Heart left ventricle (tissue), 16 donors: ENCODE results near the gene ITPR2. TPM values are rescaled to one million over a fixed set of nuclear protein-coding genes. Genes with fewer than 3 reads are reported as not detected.
"Not testable (repeated sequence)": the region's sequence is repeated elsewhere in the genome, so short reads cannot be mapped to it uniquely, and the experiment has no call there.

Experiments used
- ATAC-seq, 4 donors: fragments of 200-7000 bp; cut with Tn5 transposase; one replicate each; pipeline ENCODE4 v1.9.1; 2020 to 2022; ENCODE audit warnings: moderate library complexity in 4 of 4, mild to moderate bottlenecking in 3 of 4, moderate number of reproducible peaks in 1 of 4
- DNase-seq, 5 donors: peaks; one replicate each; pipeline ENCODE4 v3.0.0-alpha.2; 2020
- H3K27ac ChIP-seq, 12 donors: fragments of 200-600 bp; sonication (generic) in 4 of 12; one replicate each; pipeline versions ENCODE4 v1.5.0 to v1.8.0; 2016 to 2022; ENCODE audit warnings: mild to moderate bottlenecking in 2 of 12
- H3K27me3 ChIP-seq, 9 donors: fragments of 200-600 bp; sonication (generic) in 2 of 9; one replicate each; pipeline versions ENCODE4 v1.5.1 to v1.8.0; 2016 to 2022; ENCODE audit warnings: mild to moderate bottlenecking in 3 of 9
- H3K36me3 ChIP-seq, 9 donors: fragments of 200-600 bp; sonication (generic) in 2 of 9; one replicate each; pipeline versions ENCODE4 v1.5.0 to v1.8.0; 2018 to 2022; ENCODE audit warnings: mild to moderate bottlenecking in 2 of 9
- H3K4me1 ChIP-seq, 12 donors: fragments of 200-600 bp; sonication (generic) in 4 of 12; one replicate each; pipeline versions ENCODE4 v1.5.0 to v1.8.0; 2016 to 2022; ENCODE audit warnings: mild to moderate bottlenecking in 3 of 12
- H3K4me3 ChIP-seq, 12 donors: fragments of 200-600 bp; sonication (generic) in 4 of 12; one replicate each; pipeline versions ENCODE4 v1.5.0 to v1.8.0; 2017 to 2022; ENCODE audit warnings: mild to moderate bottlenecking in 9 of 12, moderate library complexity in 4 of 12
- H3K9me3 ChIP-seq, 12 donors: fragments of 200-600 bp; sonication (generic) in 4 of 12; one replicate each; pipeline versions ENCODE4 v1.5.0 to v1.8.0; 2016 to 2022; ENCODE audit warnings: mild to moderate bottlenecking in 1 of 12
- CTCF ChIP-seq, 12 donors: fragments of 200-600 bp; sonication (generic) in 4 of 12; IDR thresholded peaks; one replicate each; pipeline versions ENCODE4 v1.5.0 to v1.8.0; 2018 to 2022; ENCODE audit warnings: antibody characterized with exemption in 12 of 12, mild to moderate bottlenecking in 5 of 12
- POLR2A ChIP-seq, 2 donors: fragments of 450-650 bp; IDR thresholded peaks; one replicate each; pipeline ENCODE4 v1.6.1; 2017; ENCODE audit warnings: antibody characterized with exemption in 2 of 2, mild to moderate bottlenecking in 2 of 2, moderate library complexity in 2 of 2
- WGBS, 4 donors: extraction: QIAGEN DNeasy Blood & Tissue Kit in 2 of 4; methylation state at CpG; one replicate each; pipeline versions ENCODE4 v1.1.5 to v1.1.7; 2013 to 2018; 5-methylcytosine and 5-hydroxymethylcytosine counted together
- intact Hi-C, 10 donors: fragments of 100-400 bp; cut with DNase I; formaldehyde crosslinking; loops; one replicate each; pipeline versions ENCODE4 v1.11.1 to v1.14.2; 2022
- polyA plus RNA-seq, 2 donors: library from polyadenylated mRNA; stranded (reverse); fragments of 200-250 nt; gene quantifications; one replicate each; pipeline ENCODE4 v1.2.3, GENCODE V29; 2013
- total RNA-seq, 9 donors: library from RNA; depleted of rRNA in 2 of 9; stranded (reverse); fragments of >200 nt in 2 of 9; fragmentation: NEBNext Ultra II Directional in 3 of 9; extraction: Animal tissue kit (Norgen Biotek cat#: 25700) in 3 of 9; gene quantifications; one replicate each; pipeline versions ENCODE4 v1.1.0 to v1.2.4, GENCODE V29; 2016 to 2023
- donor health status: ischemic (EF 13 %, LVEDD 7.1; RV severe dilation, severe dysfunction).
- donor health status: healthy with polysubstance abuse.
- donor health status: DM: no; HTN: yes; CAD: no.
- donor health status: DM: no; HTN: no; CAD: no.
- donor health status: ischemic (EF 25% LVEDD 6.9; RV normal size, moderate dysfunction).
- donor health status: ischemic (EF 25% LVEDD 5.7; RV mildly dilated, moderate dysfunction).
- donor health status: healthy.
- donor health status: DM: yes; HTN: yes; CAD: no.
- donor health status: ischemic (EF 35%, LVEDD 5.7; RV mildly dilated, moderate dysfunction).
- donor health status: nonischemic (EF 11% LVEDD 7.7; RV severe dilation, severe dysfunction).
- donor health status: DM: yes; HTN: yes; CAD: no.
- donor health status: PGD.
- donor health status: ischemic (EF 29% LVEDD 5.4; RV normal size, mild dysfunction).
- donor health status: nonischemic (EF 23%, LVEDD 6.1; RV moderate dilation, normal function).

ITPR2 gene
- total and polyA plus RNA-seq, 11 donors = 3.4 to 45.6 (median 11.8) TPM

GRCh38 chr12:26519462-26519861, 313.5 kb downstream of the ITPR2 start:
- DNase-seq = no peak
- Histone ChIP-seq H3K27me3 (no peaks in the 10 kb centered on the region), H3K4me1 (peaks cover 0 to 17% (median under 1%) of the 10 kb centered on the region in 12 donors), H3K36me3 (no peaks in the 10 kb centered on the region), H3K9me3 (peaks cover 0 to 18% (median 0%) of the 10 kb centered on the region in 12 donors), H3K4me3 (no peak overlapping the region), H3K27ac (no peak overlapping the region)
- TF ChIP-seq CTCF (IDR thresholded peaks at IDR 0.05) (no peak), POLR2A (IDR thresholded peaks at IDR 0.05) (no peak)
- WGBS, 4 donors = 90 to 97% (median 93%) methylated on average over 3 of the region's 3 CpGs
- no peak for ATAC-seq
- intact Hi-C loops = no loop called here

- H3K27ac ChIP-seq, DNase-seq, H3K27me3 ChIP-seq, H3K36me3 ChIP-seq, intact Hi-C loops, ATAC-seq, H3K4me3 ChIP-seq: not testable (repeated sequence)
- 91 to 98% (median 94%) methylated on average over 3 of the region's 3 CpGs for WGBS, 4 donors
- H3K4me1 ChIP-seq = peaks cover 0 to 11% (median 0%) of the 10 kb centered on the region in 12 donors
- peaks cover 0 to 18% (median 0%) of the 10 kb centered on the region in 12 donors for H3K9me3 ChIP-seq
Measured at GRCh38 chr12:26517320-26517719, 315.7 kb downstream of the ITPR2 start.

GRCh38 chr12:26514364-26514763, 318.6 kb downstream of the ITPR2 start:
- Histone ChIP-seq H3K4me3 (no peak overlapping the region), H3K9me3 (peaks cover 0 to 14% (median 0%) of the 10 kb centered on the region in 12 donors), H3K36me3 (no peaks in the 10 kb centered on the region), H3K27ac (peak overlapping the region in 5 of 12 donors; percentile 0 to 44 (median 16)), H3K4me1 (peaks cover 0 to 11% (median 0%) of the 10 kb centered on the region in 12 donors), H3K27me3 (no peaks in the 10 kb centered on the region)
- ATAC-seq (peak in 3 of 4 donors; percentile 62 to 81 (median 76)), DNase-seq (no peak)
- WGBS, 4 donors = 50 to 61% (median 54%) methylated on average over 3 of the region's 3 CpGs
- no peak for TF ChIP-seq POLR2A (IDR thresholded peaks at IDR 0.05)
- TF ChIP-seq CTCF (IDR thresholded peaks at IDR 0.05) = no peak
- intact Hi-C loops = no loop called here

- intact Hi-C loops = no loop called here
- H3K4me1 ChIP-seq = peaks cover 0 to 11% (median 0%) of the 10 kb centered on the region in 12 donors
- no peaks in the 10 kb centered on the region for H3K27me3 ChIP-seq
- TF ChIP-seq CTCF (IDR thresholded peaks at IDR 0.05) (no peak), POLR2A (IDR thresholded peaks at IDR 0.05) (no peak)
- peak overlapping the region in 5 of 12 donors; percentile 0 to 44 (median 16) for H3K27ac ChIP-seq
- peaks cover 0 to 5% (median 0%) of the 10 kb centered on the region in 12 donors for H3K9me3 ChIP-seq
- H3K4me3 ChIP-seq = peak overlapping the region in 1 of 12 donors; percentile 2
- 70 to 78% (median 76%) methylated on average over 4 of the region's 4 CpGs for WGBS, 4 donors
- DNase-seq (no peak), ATAC-seq (peak in 3 of 4 donors; percentile 39 to 62 (median 50))
- H3K36me3 ChIP-seq = no peaks in the 10 kb centered on the region
Measured at GRCh38 chr12:26513363-26514043, 319.5 kb downstream of the ITPR2 start.
